H1 (cell line): ENCODE measurements around the gene TMEM128. TPM values are rescaled to one million over a fixed set of nuclear protein-coding genes. Genes with fewer than 3 reads are reported as not detected.

Source experiments
- CTCF ChIA-PET: fragments of 300-600 bp; sonication (Branson Sonifier 250); formaldehyde crosslinking; loops from one replicate; lab custom pipeline; 2021; ENCODE audit not compliant: partially characterized antibody; lab: Charles Lee
- POLR2A ChIA-PET: fragments of 300-600 bp; sonication (Branson Sonifier 250); formaldehyde crosslinking; loops from one replicate; lab custom pipeline; 2021; ENCODE audit warnings: inconsistent platforms; ENCODE audit not compliant: partially characterized antibody; lab: Charles Lee
- DNase-seq, 2 experiments: peaks; one replicate each; pipeline versions ENCODE4 v3.0.0 to v3.0.0-alpha.2; 2010 to 2022; ENCODE audit warnings: low spot score in 2 of 2, low read depth in 1 of 2, mixed read lengths in 1 of 2
- FAIRE-seq: peaks from 2 replicates; lab custom pipeline; 2011; peaks lifted over from hg19 to GRCh38; lab: Jason Lieb, UNC
- H2AFZ ChIP-seq: 2 replicates; pipeline ENCODE4 v1.8.1; 2012; ENCODE audit warnings: low read length, inconsistent platforms
- H2AK5ac ChIP-seq: 2 replicates; pipeline ENCODE4 v1.6.1; 2013; ENCODE audit warnings: low read depth, low read length
- H2BK120ac ChIP-seq: replicated peaks from 2 replicates; pipeline ENCODE3; 2013; ENCODE audit warnings: low read depth, low read length, inconsistent platforms
- H2BK12ac ChIP-seq: 2 replicates; pipeline ENCODE4 v1.6.1; 2013; ENCODE audit warnings: low read depth, low read length
- H2BK15ac ChIP-seq: 2 replicates; pipeline ENCODE4 v1.6.1; 2013; ENCODE audit warnings: low read length
- H2BK20ac ChIP-seq: 2 replicates; pipeline ENCODE4 v1.6.1; 2013; ENCODE audit warnings: low read length
- H2BK5ac ChIP-seq: 2 replicates; pipeline ENCODE4 v1.6.1; 2013; ENCODE audit warnings: low read depth, low read length
- H3K14ac ChIP-seq: 2 replicates; pipeline ENCODE4 v1.6.1; 2013; ENCODE audit warnings: inconsistent platforms; ENCODE audit not compliant: insufficient read length
- H3K18ac ChIP-seq: 2 replicates; pipeline ENCODE4 v1.6.1; 2013; ENCODE audit warnings: low read length; ENCODE audit errors: extremely low read depth
- H3K23ac ChIP-seq: 2 replicates; pipeline ENCODE4 v1.6.1; 2013; ENCODE audit warnings: inconsistent platforms; ENCODE audit not compliant: insufficient read length
- H3K23me2 ChIP-seq: 2 replicates; pipeline ENCODE4 v1.6.1; 2013; ENCODE audit warnings: low read depth, low read length
- H3K27ac ChIP-seq: 2 replicates; pipeline ENCODE4 v1.6.1; 2011; ENCODE audit warnings: low read depth, low read length, inconsistent platforms
- H3K27me3 ChIP-seq, 4 experiments: replicated peaks in 1 of 4; 1 replicate in 1 of 4; 2 replicates in 3 of 4; pipeline versions ENCODE4 v1.6.1 to v1.8.1; 2011 to 2013; ENCODE audit warnings: low read length in 3 of 4, mild to moderate bottlenecking in 3 of 4, inconsistent platforms in 2 of 4, mixed read lengths in 2 of 4, moderate library complexity in 1 of 4; ENCODE audit not compliant: control insufficient read depth in 3 of 4, insufficient read depth in 3 of 4; ENCODE audit errors: extremely low read depth in 1 of 4
- H3K36me3 ChIP-seq, 4 experiments: 2 replicates each; pipeline versions ENCODE4 v1.6.1 to v1.8.1; 2011 to 2013; ENCODE audit warnings: mild to moderate bottlenecking in 4 of 4, low read length in 3 of 4, moderate library complexity in 2 of 4, control low read depth in 1 of 4, inconsistent platforms in 1 of 4; ENCODE audit not compliant: insufficient read depth in 4 of 4, control insufficient read depth in 2 of 4
- H3K4ac ChIP-seq: replicated peaks from 2 replicates; pipeline ENCODE3; 2013; ENCODE audit warnings: low read length, low read depth, mixed read lengths, inconsistent platforms; ENCODE audit not compliant: insufficient read length
- H3K4me1 ChIP-seq, 4 experiments: replicated peaks in 1 of 4; 1 replicate in 1 of 4; 2 replicates in 3 of 4; pipeline versions ENCODE4 v1.6.1 to v1.8.1; 2011 to 2013; ENCODE audit warnings: low read length in 3 of 4, inconsistent platforms in 2 of 4, mixed read lengths in 1 of 4; ENCODE audit not compliant: insufficient read depth in 4 of 4, control insufficient read depth in 3 of 4
- H3K4me2 ChIP-seq, 2 experiments: 2 replicates each; pipeline versions ENCODE4 v1.6.1 to v1.8.1; 2011 to 2013; ENCODE audit warnings: low read depth in 2 of 2, low read length in 2 of 2, control low read depth in 1 of 2, inconsistent platforms in 1 of 2, mild to moderate bottlenecking in 1 of 2; ENCODE audit not compliant: insufficient read depth in 1 of 2
- H3K4me3 ChIP-seq, 4 experiments: fragments of 200-600, 300-600 bp in 1 of 4; sonication (generic), shearing (Covaris generic), sonication (Bioruptor Twin) in 1 of 4; 2 replicates each; pipeline versions ENCODE4 v1.5.1 to v1.8.1; 2011 to 2016; ENCODE audit warnings: low read length in 4 of 4, low read depth in 3 of 4, control low read depth in 2 of 4, inconsistent platforms in 2 of 4, mild to moderate bottlenecking in 2 of 4, mixed read lengths in 1 of 4, moderate library complexity in 1 of 4; ENCODE audit not compliant: insufficient read depth in 2 of 4; ENCODE audit errors: extremely low read depth in 1 of 4
- H3K56ac ChIP-seq: replicated peaks from 2 replicates; pipeline ENCODE3; 2013; ENCODE audit warnings: low read depth, mild to moderate bottlenecking, mixed read lengths, low read length, inconsistent platforms; ENCODE audit not compliant: insufficient read length
- H3K79me1 ChIP-seq: 2 replicates; pipeline ENCODE4 v1.6.1; 2013; ENCODE audit warnings: low read depth, low read length, control low read depth
- H3K79me2 ChIP-seq, 2 experiments: 2 replicates each; pipeline versions ENCODE4 v1.6.1 to v1.8.1; 2012 to 2013; ENCODE audit warnings: low read length in 2 of 2, mild to moderate bottlenecking in 2 of 2, inconsistent platforms in 1 of 2; ENCODE audit not compliant: insufficient read depth in 2 of 2, control insufficient read depth in 1 of 2
- H3K9ac ChIP-seq, 4 experiments: replicated peaks in 1 of 4; 1 replicate in 1 of 4; 2 replicates in 3 of 4; pipeline versions ENCODE4 v1.6.1 to v1.8.1; 2011 to 2013; ENCODE audit warnings: low read depth in 3 of 4, low read length in 3 of 4, control low read depth in 2 of 4, mild to moderate bottlenecking in 2 of 4, moderate library complexity in 2 of 4, inconsistent platforms in 1 of 4; ENCODE audit errors: extremely low read depth in 1 of 4
- H3K9me3 ChIP-seq, 2 experiments: 2 replicates each; pipeline versions ENCODE4 v1.6.1 to v1.8.1; 2012 to 2013; ENCODE audit warnings: mild to moderate bottlenecking in 2 of 2, moderate library complexity in 2 of 2, control low read depth in 1 of 2, inconsistent platforms in 1 of 2, low read depth in 1 of 2, low read length in 1 of 2, mixed read lengths in 1 of 2; ENCODE audit not compliant: insufficient read depth in 2 of 2
- H4K20me1 ChIP-seq, 2 experiments: replicated peaks in 1 of 2; 2 replicates each; pipeline versions ENCODE3 to v1.8.1; 2011 to 2013; ENCODE audit warnings: inconsistent platforms in 2 of 2, low read length in 2 of 2, mild to moderate bottlenecking in 1 of 2; ENCODE audit not compliant: insufficient read depth in 2 of 2, control insufficient read depth in 1 of 2
- H4K5ac ChIP-seq: 2 replicates; pipeline ENCODE4 v1.6.1; 2013; ENCODE audit warnings: low read length, low read depth, mixed read lengths, inconsistent platforms; ENCODE audit not compliant: insufficient read length
- H4K8ac ChIP-seq: 2 replicates; pipeline ENCODE4 v1.8.0; 2013; ENCODE audit warnings: mild to moderate bottlenecking, moderate library complexity, low read length, inconsistent platforms; ENCODE audit not compliant: insufficient read depth; ENCODE audit errors: extremely low read depth
- H4K91ac ChIP-seq: replicated peaks from 2 replicates; pipeline ENCODE3; 2013; ENCODE audit warnings: low read length, mixed read lengths, inconsistent platforms; ENCODE audit not compliant: insufficient read length
- ASH2L ChIP-seq: fragments of 200-600, 300-600 bp; sonication (generic); IDR thresholded peaks from one replicate; pipeline ENCODE4 v1.7.1; 2017; ENCODE audit warnings: low read length
- BCL11A ChIP-seq, 2 experiments: IDR thresholded peaks; one replicate each; pipeline ENCODE4 v1.6.1; 2011; ENCODE audit warnings: low read depth in 2 of 2, low read length in 2 of 2, mild to moderate bottlenecking in 2 of 2
- BRCA1 ChIP-seq: IDR thresholded peaks from 2 replicates; pipeline ENCODE4 v1.6.1; 2012; ENCODE audit warnings: low read depth, low read length, improper control_type of control experiment
- CHD1 ChIP-seq: IDR thresholded peaks from 2 replicates; pipeline ENCODE4 v1.6.1; 2012; ENCODE audit warnings: low read depth, low read length, improper control_type of control experiment
- EP300 ChIP-seq, 2 experiments: IDR thresholded peaks; 1 replicate in 1 of 2; 2 replicates in 1 of 2; pipeline ENCODE4 v1.6.1; 2011 to 2012; ENCODE audit warnings: low read depth in 2 of 2, low read length in 2 of 2, mild to moderate bottlenecking in 2 of 2, borderline replicate concordance in 1 of 2, inconsistent platforms in 1 of 2, moderate library complexity in 1 of 2
- EZH2 ChIP-seq: fragments of 200-600 bp; sonication (generic); IDR thresholded peaks from 2 replicates; pipeline ENCODE4 v1.7.1; 2012; ENCODE audit warnings: low read depth, mild to moderate bottlenecking, moderate library complexity, low read length, inconsistent platforms; ENCODE audit not compliant: severe bottlenecking
- HDAC2 ChIP-seq, 2 experiments: fragments of 300-600 bp in 1 of 2; sonication (generic) in 1 of 2; IDR thresholded peaks; 2 replicates each; pipeline ENCODE4 v1.6.1; 2011 to 2012; ENCODE audit warnings: low read depth in 2 of 2, low read length in 2 of 2, mild to moderate bottlenecking in 2 of 2, moderate library complexity in 2 of 2, borderline replicate concordance in 1 of 2, inconsistent platforms in 1 of 2
- NRF1 ChIP-seq: IDR thresholded peaks from 2 replicates; pipeline ENCODE4 v1.6.1; 2011; ENCODE audit warnings: mild to moderate bottlenecking, low read depth, low read length, improper control_type of control experiment
- POLR2A ChIP-seq, 2 experiments: IDR thresholded peaks; 1 replicate in 1 of 2; 2 replicates in 1 of 2; pipeline ENCODE4 v1.6.1; 2011; ENCODE audit warnings: low read depth in 2 of 2, low read length in 2 of 2, mild to moderate bottlenecking in 2 of 2; ENCODE audit errors: control extremely low read depth in 1 of 2
- RXRA ChIP-seq: IDR thresholded peaks from 2 replicates; pipeline ENCODE4 v1.6.1; 2011; ENCODE audit warnings: low read depth, mild to moderate bottlenecking, low read length, moderate library complexity; ENCODE audit not compliant: insufficient read depth
- SP2 ChIP-seq: IDR thresholded peaks from 2 replicates; pipeline ENCODE4 v1.6.1; 2012; ENCODE audit warnings: mild to moderate bottlenecking, low read length, inconsistent platforms
- WGBS, 2 experiments: shearing (Covaris generic) in 1 of 2; methylation state at CpG; one replicate each; pipeline versions ENCODE4 v1.1.6 to v1.1.7; 2013 to 2015; ENCODE audit warnings: low lambda C conversion rate in 2 of 2, mixed read lengths in 2 of 2, inconsistent platforms in 1 of 2, low coverage in 1 of 2, missing lambda C conversion rate in 1 of 2; ENCODE audit not compliant: insufficient replicate concordance in 2 of 2, insufficient coverage in 1 of 2, insufficient read length in 1 of 2; ENCODE audit errors: extremely low coverage in 1 of 2, missing lambda C conversion rate in 1 of 2; 5-methylcytosine and 5-hydroxymethylcytosine counted together
- polyA plus RNA-seq, 7 experiments: library from polyadenylated mRNA; depleted of rRNA in 3 of 7; stranded (reverse) in 5 of 7; unstranded in 2 of 7; fragments of >200 nt in 5 of 7; fragments of 200-250 nt in 2 of 7; gene quantifications; 1 replicate in 5 of 7; 2 replicates in 1 of 7; 4 replicates in 1 of 7; pipeline versions ENCODE4 v1.2.1 to v1.2.3, GENCODE V29; 2011 to 2013; ENCODE audit warnings: missing spikeins in 2 of 7, mixed read lengths in 2 of 7
- total RNA-seq: library from RNA; stranded (reverse); fragmentation: NEBNext Ultra II Directional; extraction: Animal tissue kit (Norgen Biotek cat#: 25700); gene quantifications from 2 replicates; pipeline ENCODE4 v1.2.1, GENCODE V29; 2021
- TF ChIP-seq, protein P1 (sequence below): IDR thresholded peaks from 2 replicates; pipeline ENCODE4 v1.6.1; 2012; ENCODE audit warnings: inconsistent platforms

TMEM128 gene
- total and polyA plus RNA-seq, 2 of the 8 experiments (the other 6 are each of a cell fraction or from before 2014, with no cell fraction given) = 17.7 to 33.6 TPM

DNA sequence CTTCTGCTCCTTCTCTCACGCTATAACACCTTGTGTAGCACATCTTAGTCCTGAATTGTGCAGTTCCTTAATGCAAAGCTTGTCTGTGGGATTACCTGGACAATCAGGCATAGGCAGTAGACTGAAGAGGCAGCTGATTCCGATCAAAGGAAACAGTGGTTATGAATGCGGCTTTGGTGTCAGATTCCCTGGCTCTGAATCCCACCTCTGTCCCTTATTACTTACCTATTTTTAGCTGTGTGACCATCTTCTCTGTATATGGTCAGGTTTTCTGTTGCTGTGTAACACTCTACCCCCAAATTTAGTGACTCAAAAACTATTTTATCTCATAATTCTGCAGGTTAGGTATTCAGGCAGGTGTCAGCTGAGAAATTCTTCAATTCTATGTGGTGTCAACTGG, 45.3 kb upstream of the TMEM128 start:
- Histone ChIP-seq H3K23ac (no peak overlapping the region), H3K9ac (no peak overlapping the region), H3K27me3 (no peaks in the 10 kb centered on the region), H4K91ac (no peak overlapping the region), H2AK5ac (no peak overlapping the region), H4K5ac (no peak overlapping the region), H3K4me3 (no peak overlapping the region), H2BK5ac (no peak overlapping the region), H2BK20ac (no peak overlapping the region), H3K27ac (no peak overlapping the region), H3K4me2 (no peak overlapping the region), H4K8ac (no peak overlapping the region), H3K14ac (no peak overlapping the region), H2BK15ac (no peak overlapping the region), H4K20me1 (peaks cover 0 to 16% of the 10 kb centered on the region in 2 experiments), H2AFZ (no peak overlapping the region), H3K18ac (no peak overlapping the region), H3K4ac (no peak overlapping the region), H3K36me3 (peaks cover 0 to 4% (median 0%) of the 10 kb centered on the region in 4 experiments; a peak in 2 of 8 replicates), H3K4me1 (peaks cover 0 to 15% (median 4%) of the 10 kb centered on the region in 4 experiments; a peak in 4 of 7 replicates), H3K79me1 (peaks cover 16% of the 10 kb centered on the region), H2BK120ac (no peak overlapping the region), H3K79me2 (peaks cover 14 to 60% of the 10 kb centered on the region in 2 experiments), H2BK12ac (no peak overlapping the region), H3K23me2 (peaks cover 16% of the 10 kb centered on the region), H3K56ac (no peak overlapping the region), H3K9me3 (no peaks in the 10 kb centered on the region)
- DNase-seq (no peak), FAIRE-seq (no peak)
- ChIA-PET CTCF (interaction anchor here (0.6 to 1.0 kb wide), 3 partner anchors 43 to 47 kb away, joined by 3 to 4 read pairs (median 3); no protein-coding TSS in a partner anchor), POLR2A (no interaction called here)
- no peak for TF ChIP-seq EP300 (IDR thresholded peaks at IDR 0.05; ENCODE audit: borderline replicate concordance in 1 of 2, low read depth in 2 of 2, low read length in 2 of 2)
- TF ChIP-seq POLR2A (IDR thresholded peaks at IDR 0.05; ENCODE audit: control extremely low read depth in 1 of 2, low read depth in 2 of 2, low read length in 2 of 2) = no peak
- TF ChIP-seq EZH2 = no peak
- no peak for TF ChIP-seq BRCA1
- TF ChIP-seq, protein P1, sequence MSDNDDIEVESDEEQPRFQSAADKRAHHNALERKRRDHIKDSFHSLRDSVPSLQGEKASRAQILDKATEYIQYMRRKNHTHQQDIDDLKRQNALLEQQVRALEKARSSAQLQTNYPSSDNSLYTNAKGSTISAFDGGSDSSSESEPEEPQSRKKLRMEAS = no peak
- no peak for TF ChIP-seq BCL11A (IDR thresholded peaks at IDR 0.05; ENCODE audit: low read depth in 2 of 2, low read length in 2 of 2)
- TF ChIP-seq NRF1 = no peak
- TF ChIP-seq SP2 = no peak
- no peak for TF ChIP-seq RXRA
- TF ChIP-seq CHD1 = no peak
- TF ChIP-seq ASH2L = no peak
- no peak for TF ChIP-seq HDAC2 (IDR thresholded peaks at IDR 0.05; ENCODE audit: borderline replicate concordance in 1 of 2, low read depth in 2 of 2, low read length in 2 of 2)
- 86% methylated on average over 3 of the region's 3 CpGs; no CpG with 5 or more reads in 1 of the 2 experiments for WGBS, 2 experiments
